GM12892 (cell line): ENCODE results near the gene MRPL40.

ENCODE experiments used
- POLR2A ChIP-seq: IDR thresholded peaks from 2 replicates; pipeline ENCODE4 v1.6.1; 2011; ENCODE audit warnings: low read depth, low read length, control low read depth
- POLR2AphosphoS5 ChIP-seq: IDR thresholded peaks from 2 replicates; pipeline ENCODE4 v1.6.1; 2011; ENCODE audit warnings: low read depth, low read length, control low read depth
- TAF1 ChIP-seq: IDR thresholded peaks from 2 replicates; pipeline ENCODE4 v1.6.1; 2011; ENCODE audit warnings: low read depth, mild to moderate bottlenecking, control low read depth, low read length, borderline replicate concordance

- TF ChIP-seq POLR2A = no peak
- TF ChIP-seq TAF1 = no peak
- no peak for TF ChIP-seq POLR2AphosphoS5
Measured at GRCh38 chr22:19470010-19470409, 37.7 kb downstream of the MRPL40 start.
